HG02885 (cell line): Measurements from ENCODE around the gene SSBP1.
"Not testable (repeated sequence)": the region's sequence is repeated elsewhere in the genome, so short reads cannot be mapped to it uniquely, and the experiment has no call there.

ENCODE experiments used
- ATAC-seq: cut with Tn5 transposase; IDR thresholded peaks from one replicate; pipeline ENCODE4 v1.9.1; 2021; ENCODE audit warnings: mild to moderate bottlenecking; ENCODE audit not compliant: unreplicated experiment, poor library complexity

Gene SSBP1

GRCh38 chr7:141752634-141753033, 14.5 kb downstream of the SSBP1 start:
- ATAC-seq: no peak

- ATAC-seq: no peak
These were observed 16.8 kb downstream of the SSBP1 start for GRCh38 chr7:141754939-141755338.

- no peak for ATAC-seq
These were observed 25.6 kb downstream of the SSBP1 start, which contains the start of gene TAS2R3 for GRCh38 chr7:141763797-141764196. TAS2R3 (plus strand) TSS chr7:141764097; CDS start chr7:141764159, 62 bp downstream.

DNA sequence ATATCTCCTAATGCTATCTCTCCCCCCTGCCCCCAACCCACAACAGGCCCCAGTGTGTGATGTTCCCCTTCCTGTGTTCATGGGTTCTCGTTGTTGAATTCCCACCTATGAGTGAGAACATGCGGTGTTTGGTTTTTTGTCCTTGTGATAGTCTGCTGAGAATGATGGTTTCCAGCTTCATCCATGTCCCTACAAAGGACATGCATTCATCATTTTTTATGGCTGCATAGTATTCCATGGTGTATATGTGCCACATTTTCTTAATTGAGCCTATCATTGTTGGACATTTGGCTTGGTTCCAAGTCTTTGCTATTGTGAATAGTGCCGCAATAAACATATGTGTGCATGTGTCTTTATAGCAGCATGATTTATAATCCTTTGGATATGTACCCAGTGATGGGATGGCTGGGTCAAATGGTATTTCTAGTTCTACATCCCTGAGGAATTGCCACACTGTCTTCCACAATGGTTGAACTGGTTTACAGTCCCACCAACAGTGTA, 32.0 kb downstream of the SSBP1 start:
- not testable (repeated sequence) for ATAC-seq

DNA sequence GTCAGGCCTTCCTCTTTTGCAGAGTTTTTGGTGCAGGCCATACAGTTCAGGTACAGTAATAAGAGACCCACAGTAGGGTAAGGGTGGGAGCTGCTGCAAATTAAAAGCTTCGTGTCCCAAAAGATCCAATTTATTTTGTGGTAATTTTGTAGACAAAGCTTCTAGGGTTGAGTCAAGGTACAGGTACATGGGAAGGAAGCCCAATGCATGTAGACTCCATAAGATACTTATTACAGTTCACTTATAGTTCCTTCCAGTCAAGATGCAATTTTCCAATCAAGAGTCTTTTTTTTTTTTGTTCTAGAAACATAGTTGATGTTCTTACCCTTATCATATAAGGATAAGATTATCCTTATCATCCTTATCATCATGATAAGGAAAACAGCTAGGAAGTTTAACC, 38.2 kb downstream of the SSBP1 start, which contains the start of gene TAS2R4:
TSS of gene TAS2R4 (plus strand) at position 301 of the 400 bp plus-strand sequence. CDS start 1,815 bp downstream, outside the sequence.
- no peak for ATAC-seq

DNA sequence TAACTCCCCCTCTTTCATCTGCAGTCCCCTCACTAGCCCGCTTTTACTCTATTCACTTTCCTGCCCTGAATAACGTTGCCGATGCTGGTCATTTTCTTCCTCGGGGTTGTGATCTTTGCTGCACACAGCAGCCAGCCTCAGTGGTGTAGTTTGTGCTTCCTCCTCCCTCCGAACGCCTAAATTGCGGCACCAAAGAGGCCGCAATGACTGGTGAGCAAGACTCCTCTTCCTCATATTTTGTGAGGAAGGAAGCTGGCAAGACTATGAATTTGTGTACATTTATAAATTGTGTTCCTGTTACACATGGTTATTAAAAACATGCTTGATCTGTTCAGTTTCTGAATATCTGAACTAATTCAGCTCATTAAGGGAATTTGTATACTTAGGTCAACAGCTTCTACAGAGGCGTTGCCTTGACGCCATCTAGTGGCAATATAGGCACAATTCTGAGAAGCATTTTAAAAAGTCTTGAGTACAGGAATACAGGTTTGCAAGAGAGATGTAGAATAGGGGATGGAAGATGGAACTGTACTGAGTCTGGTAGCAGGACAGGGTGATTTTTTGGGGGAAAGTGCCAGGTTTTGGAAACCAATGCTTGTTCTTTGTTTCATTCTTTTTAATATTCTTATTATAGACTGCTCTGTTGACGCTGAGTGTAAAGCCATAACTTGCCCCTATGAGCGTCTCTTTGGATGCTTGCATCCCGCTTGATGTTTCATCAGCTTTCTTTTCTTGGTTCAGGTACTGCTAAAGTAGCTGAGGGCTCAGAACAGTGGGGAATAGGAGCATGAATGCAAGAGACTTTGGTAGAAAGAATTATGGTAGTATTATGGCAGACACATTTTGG, 47.8 kb downstream of the SSBP1 start:
- ATAC-seq: peak; percentile 87

- no peak for ATAC-seq
These were observed 50.1 kb downstream of the SSBP1 start for GRCh38 chr7:141788296-141788695.

DNA sequence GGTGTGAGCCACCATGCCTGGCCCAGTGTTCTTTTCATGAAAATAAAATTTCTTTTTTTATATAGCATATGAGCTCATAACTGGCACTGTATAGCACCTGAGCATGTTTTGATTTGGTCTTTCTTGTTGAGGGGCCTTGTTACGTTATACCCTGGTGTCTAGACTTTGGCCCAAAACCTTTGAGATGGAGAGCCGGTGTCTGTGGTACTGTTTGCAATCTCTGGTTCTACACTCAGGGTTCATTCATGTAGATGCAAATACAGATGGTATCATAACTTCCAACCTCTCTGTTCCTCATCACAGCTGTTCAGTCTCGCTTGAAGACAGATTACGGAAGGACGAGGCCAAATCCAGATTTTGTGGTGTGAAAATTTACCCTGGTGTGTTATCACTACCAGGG, 51.8 kb downstream of the SSBP1 start, which contains the start of gene TAS2R5:
TSS of gene TAS2R5 (plus strand) at position 301 of the 400 bp plus-strand sequence. CDS start 145 bp downstream, outside the sequence.
- ATAC-seq: no peak

DNA sequence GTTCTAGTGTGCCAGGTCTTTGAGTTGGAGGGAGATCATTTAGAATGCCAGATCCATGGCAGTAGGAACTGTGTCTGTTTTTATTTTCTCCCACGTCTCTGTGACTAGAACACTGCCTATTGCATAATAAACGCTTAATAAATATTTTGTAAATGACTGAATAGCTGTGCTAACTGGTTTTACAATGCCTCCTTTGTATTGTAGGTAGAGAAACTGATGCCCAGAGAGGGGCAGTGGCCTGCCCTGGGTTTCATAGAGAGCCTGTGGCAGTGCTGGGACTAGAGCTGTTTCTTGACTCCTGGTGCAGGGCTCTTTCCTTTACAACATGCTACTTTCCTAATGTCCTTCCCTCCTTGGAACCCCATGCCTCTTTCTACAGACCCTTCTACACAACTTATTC, 54.4 kb downstream of the SSBP1 start:
- no peak for ATAC-seq
